Measurements from ENCODE around the gene SLC35B2.

The SLC35B2 gene

GRCh38 chr6:44260451-44261297, 3.3 kb upstream of the SLC35B2 start:
- Histone ChIP-seq H3K27me3 (ENCODE audit: insufficient read depth, poor library complexity, severe bottlenecking) (no peaks in the 10 kb centered on the region), H3K9me3 (ENCODE audit: severe bottlenecking) (no peaks in the 10 kb centered on the region), H3K4me1 (ENCODE audit: insufficient read depth, poor library complexity, severe bottlenecking) (peaks cover 24% of the 10 kb centered on the region), H3K27ac (ENCODE audit: poor library complexity, severe bottlenecking) (no peak overlapping the region), H3K36me3 (ENCODE audit: low read depth) (peaks cover 5% of the 10 kb centered on the region), H3K4me3 (ENCODE audit: severe bottlenecking) (no peak overlapping the region)
- DNase-seq (ENCODE audit: low spot score) (no peak), ATAC-seq (ENCODE audit: low read depth) (no peak)
- TF ChIP-seq, protein P1, sequence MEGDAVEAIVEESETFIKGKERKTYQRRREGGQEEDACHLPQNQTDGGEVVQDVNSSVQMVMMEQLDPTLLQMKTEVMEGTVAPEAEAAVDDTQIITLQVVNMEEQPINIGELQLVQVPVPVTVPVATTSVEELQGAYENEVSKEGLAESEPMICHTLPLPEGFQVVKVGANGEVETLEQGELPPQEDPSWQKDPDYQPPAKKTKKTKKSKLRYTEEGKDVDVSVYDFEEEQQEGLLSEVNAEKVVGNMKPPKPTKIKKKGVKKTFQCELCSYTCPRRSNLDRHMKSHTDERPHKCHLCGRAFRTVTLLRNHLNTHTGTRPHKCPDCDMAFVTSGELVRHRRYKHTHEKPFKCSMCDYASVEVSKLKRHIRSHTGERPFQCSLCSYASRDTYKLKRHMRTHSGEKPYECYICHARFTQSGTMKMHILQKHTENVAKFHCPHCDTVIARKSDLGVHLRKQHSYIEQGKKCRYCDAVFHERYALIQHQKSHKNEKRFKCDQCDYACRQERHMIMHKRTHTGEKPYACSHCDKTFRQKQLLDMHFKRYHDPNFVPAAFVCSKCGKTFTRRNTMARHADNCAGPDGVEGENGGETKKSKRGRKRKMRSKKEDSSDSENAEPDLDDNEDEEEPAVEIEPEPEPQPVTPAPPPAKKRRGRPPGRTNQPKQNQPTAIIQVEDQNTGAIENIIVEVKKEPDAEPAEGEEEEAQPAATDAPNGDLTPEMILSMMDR (IDR thresholded peaks at IDR 0.05; ENCODE audit: poor library complexity, severe bottlenecking): no peak

- TF ChIP-seq, protein P1 (IDR thresholded peaks at IDR 0.05; ENCODE audit: poor library complexity, severe bottlenecking): no peak
- Histone ChIP-seq H3K9me3 (ENCODE audit: severe bottlenecking) (no peaks in the 10 kb centered on the region), H3K27ac (ENCODE audit: poor library complexity, severe bottlenecking) (no peak overlapping the region), H3K4me1 (ENCODE audit: insufficient read depth, poor library complexity, severe bottlenecking) (peaks cover 25% of the 10 kb centered on the region), H3K27me3 (ENCODE audit: insufficient read depth, poor library complexity, severe bottlenecking) (no peaks in the 10 kb centered on the region), H3K36me3 (ENCODE audit: low read depth) (peaks cover 11% of the 10 kb centered on the region), H3K4me3 (ENCODE audit: severe bottlenecking) (no peak overlapping the region)
- ATAC-seq (ENCODE audit: low read depth) (no peak), DNase-seq (ENCODE audit: low spot score) (no peak)
These were observed 2.7 kb upstream of the SLC35B2 start for GRCh38 chr6:44260011-44260410.

DNA sequence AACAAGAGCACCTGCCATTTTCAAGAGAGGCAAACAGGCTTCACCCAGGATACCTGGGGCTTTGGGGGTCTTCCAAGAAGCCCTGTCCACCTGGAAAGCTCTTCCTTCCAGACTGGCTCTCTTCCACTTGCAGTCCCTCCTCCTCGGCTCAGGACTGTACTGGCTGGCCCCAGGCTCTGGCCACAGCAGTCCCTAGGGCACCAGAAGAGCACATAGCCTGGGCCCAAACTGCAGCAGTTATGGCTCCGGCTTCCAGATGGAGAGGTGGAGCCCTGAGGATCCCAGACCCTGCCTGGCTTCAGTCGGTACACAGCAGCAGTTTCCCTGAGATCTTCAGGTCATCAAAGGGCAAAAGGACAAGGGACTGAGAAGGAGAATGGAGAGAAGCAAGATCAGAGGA, 1.6 kb upstream of the SLC35B2 start:
- H3K4me1 ChIP-seq (ENCODE audit: insufficient read depth, poor library complexity, severe bottlenecking): peaks cover 19% of the 10 kb centered on the region
- DNase-seq (ENCODE audit: low spot score) (no peak), ATAC-seq (ENCODE audit: low read depth) (no peak)
- H3K4me3 ChIP-seq (ENCODE audit: severe bottlenecking): no peak overlapping the region
- no peaks in the 10 kb centered on the region for H3K9me3 ChIP-seq (ENCODE audit: severe bottlenecking)
- peaks cover 22% of the 10 kb centered on the region for H3K36me3 ChIP-seq (ENCODE audit: low read depth)
- no peaks in the 10 kb centered on the region for H3K27me3 ChIP-seq (ENCODE audit: insufficient read depth, poor library complexity, severe bottlenecking)
- TF ChIP-seq, protein P1 (IDR thresholded peaks at IDR 0.05; ENCODE audit: poor library complexity, severe bottlenecking): no peak
- H3K27ac ChIP-seq (ENCODE audit: poor library complexity, severe bottlenecking): no peak overlapping the region

- Histone ChIP-seq H3K4me1 (ENCODE audit: insufficient read depth, poor library complexity, severe bottlenecking) (peaks cover 13% of the 10 kb centered on the region), H3K9me3 (ENCODE audit: severe bottlenecking) (no peaks in the 10 kb centered on the region), H3K4me3 (ENCODE audit: severe bottlenecking) (no peak overlapping the region), H3K27me3 (ENCODE audit: insufficient read depth, poor library complexity, severe bottlenecking) (no peaks in the 10 kb centered on the region), H3K27ac (ENCODE audit: poor library complexity, severe bottlenecking) (peak overlapping the region; percentile 81), H3K36me3 (ENCODE audit: low read depth) (peaks cover 27% of the 10 kb centered on the region)
- no peak for ATAC-seq (ENCODE audit: low read depth)
- DNase-seq (ENCODE audit: low spot score): no peak
- TF ChIP-seq, protein P1 (IDR thresholded peaks at IDR 0.05; ENCODE audit: poor library complexity, severe bottlenecking): no peak
These were observed 1.1 kb upstream of the SLC35B2 start for GRCh38 chr6:44258325-44258863.
